Spleen (tissue), 13 donors: Measurements from ENCODE around the gene ST6GALNAC2. TPM values are rescaled to one million over a fixed set of nuclear protein-coding genes. Genes with fewer than 3 reads are reported as not detected.
A peak's percentile ranks its signal among the peaks of the same experiment; 100 is the strongest.

Experiments
- DNase-seq: peaks from one replicate; pipeline ENCODE4 v3.0.0-alpha.2; 2020
- H3K27ac ChIP-seq, 8 donors: fragments of 200-600 bp; sonication (generic) in 7 of 8; 1 replicate in 4 of 8; 2 replicates in 4 of 8; pipeline versions ENCODE4 v1.5.0 to v1.8.0; 2016 to 2021; ENCODE audit warnings: inconsistent platforms in 4 of 8, mild to moderate bottlenecking in 4 of 8, moderate library complexity in 1 of 8
- H3K27me3 ChIP-seq, 7 donors: fragments of 200-600 bp; sonication (generic) in 6 of 7; replicated peaks in 1 of 7; 1 replicate in 4 of 7; 2 replicates in 3 of 7; pipeline versions ENCODE4 v1.5.0 to v1.8.0; 2016 to 2021; ENCODE audit warnings: inconsistent platforms in 3 of 7, mild to moderate bottlenecking in 1 of 7
- H3K36me3 ChIP-seq, 6 donors: fragments of 200-600 bp; sonication (generic) in 5 of 6; 1 replicate in 4 of 6; 2 replicates in 2 of 6; pipeline versions ENCODE4 v1.5.0 to v1.8.0; 2016 to 2021; ENCODE audit warnings: inconsistent platforms in 2 of 6
- H3K4me1 ChIP-seq, 6 donors: fragments of 200-600 bp; sonication (generic) in 5 of 6; 1 replicate in 3 of 6; 2 replicates in 3 of 6; pipeline versions ENCODE4 v1.5.0 to v1.8.0; 2016 to 2021; ENCODE audit warnings: inconsistent platforms in 3 of 6
- H3K4me3 ChIP-seq, 8 donors: fragments of 200-600 bp; sonication (generic) in 7 of 8; 1 replicate in 4 of 8; 2 replicates in 4 of 8; pipeline versions ENCODE4 v1.5.0 to v1.8.0; 2016 to 2021; ENCODE audit warnings: inconsistent platforms in 4 of 8, mild to moderate bottlenecking in 4 of 8, moderate library complexity in 2 of 8
- H3K9me3 ChIP-seq, 8 donors: fragments of 200-600 bp; sonication (generic) in 7 of 8; 1 replicate in 4 of 8; 2 replicates in 4 of 8; pipeline versions ENCODE4 v1.5.0 to v1.8.0; 2016 to 2021; ENCODE audit warnings: inconsistent platforms in 4 of 8
- POLR2A ChIP-seq, 3 donors: fragments of 450-650 bp; IDR thresholded peaks; one replicate each; pipeline ENCODE4 v1.5.1; 2017; ENCODE audit warnings: antibody characterized with exemption in 3 of 3, mild to moderate bottlenecking in 1 of 3
- POLR2AphosphoS5 ChIP-seq, 3 donors: sonication (generic); formaldehyde crosslinking; IDR thresholded peaks; one replicate each; pipeline ENCODE4 v1.5.1; 2017; ENCODE audit warnings: antibody characterized with exemption in 3 of 3
- WGBS, 5 donors: extraction: QIAGEN DNeasy Blood & Tissue Kit in 3 of 5; methylation state at CpG; one replicate each; pipeline versions ENCODE4 v1.1.5 to v1.1.7; 2013 to 2018; 5-methylcytosine and 5-hydroxymethylcytosine counted together
- intact Hi-C: fragments of 100-400 bp; cut with DNase I; formaldehyde crosslinking; loops from one replicate; pipeline ENCODE4 v1.15.0; 2023; ENCODE audit warnings: low total_unique reads
- long read RNA-seq, 2 donors: transcript quantifications; one replicate each; lab custom pipeline, GENCODE V29; 2026
- polyA plus RNA-seq, 3 donors: library from polyadenylated mRNA; stranded (reverse); fragments of 200-250 nt; gene quantifications; one replicate each; pipeline ENCODE4 v1.2.1, GENCODE V29; 2013
- total RNA-seq, 7 donors: library from RNA; depleted of rRNA in 3 of 7; stranded (reverse); fragments of >200 nt in 3 of 7; fragmentation: NEBNext Ultra II Directional in 4 of 7; extraction: Animal tissue kit (Norgen Biotek cat#: 25700) in 4 of 7; gene quantifications; one replicate each; pipeline versions ENCODE4 v1.1.0 to v1.2.1, GENCODE V29; 2016 to 2021
- TF ChIP-seq, protein P1 (sequence below), 11 experiments: fragments of 200-600 bp in 7 of 11; fragments of 450-650 bp in 4 of 11; sonication (generic) in 4 of 11; IDR thresholded peaks in 8 of 11; conservative IDR thresholded peaks in 3 of 11; 1 replicate in 7 of 11; 2 replicates in 4 of 11; pipeline versions ENCODE4 v1.4.0 to v1.8.0; 2016 to 2021; ENCODE audit warnings: antibody characterized with exemption in 11 of 11, inconsistent platforms in 4 of 11, mild to moderate bottlenecking in 1 of 11
- donor health status: healthy with polysubstance abuse.
- donor health status: DM: no; HTN: no; CAD: no; lungs with moderate emphysema.
- donor health status: DM: no; HTN: no; CAD: no.
- donor health status: Bipolar disorder and iron deficiency.
- donor health status: healthy.
- donor health status: DM: no; HTN: no; CAD: no.
- donor health status: DM: yes; HTN: yes; CAD: no.

The ST6GALNAC2 gene
- total RNA-seq: 10 to 100 TPM in 3 of 7 donors, 1 to 10 TPM in 4; 8.1 to 15.7 (median 9.8) TPM
- 1 to 10 TPM; 1.1 to 4.8 (median 1.3) TPM for polyA plus RNA-seq
- long read RNA-seq, donor 1: 0 reads
- long read RNA-seq, donor 2: 0 reads

DNA sequence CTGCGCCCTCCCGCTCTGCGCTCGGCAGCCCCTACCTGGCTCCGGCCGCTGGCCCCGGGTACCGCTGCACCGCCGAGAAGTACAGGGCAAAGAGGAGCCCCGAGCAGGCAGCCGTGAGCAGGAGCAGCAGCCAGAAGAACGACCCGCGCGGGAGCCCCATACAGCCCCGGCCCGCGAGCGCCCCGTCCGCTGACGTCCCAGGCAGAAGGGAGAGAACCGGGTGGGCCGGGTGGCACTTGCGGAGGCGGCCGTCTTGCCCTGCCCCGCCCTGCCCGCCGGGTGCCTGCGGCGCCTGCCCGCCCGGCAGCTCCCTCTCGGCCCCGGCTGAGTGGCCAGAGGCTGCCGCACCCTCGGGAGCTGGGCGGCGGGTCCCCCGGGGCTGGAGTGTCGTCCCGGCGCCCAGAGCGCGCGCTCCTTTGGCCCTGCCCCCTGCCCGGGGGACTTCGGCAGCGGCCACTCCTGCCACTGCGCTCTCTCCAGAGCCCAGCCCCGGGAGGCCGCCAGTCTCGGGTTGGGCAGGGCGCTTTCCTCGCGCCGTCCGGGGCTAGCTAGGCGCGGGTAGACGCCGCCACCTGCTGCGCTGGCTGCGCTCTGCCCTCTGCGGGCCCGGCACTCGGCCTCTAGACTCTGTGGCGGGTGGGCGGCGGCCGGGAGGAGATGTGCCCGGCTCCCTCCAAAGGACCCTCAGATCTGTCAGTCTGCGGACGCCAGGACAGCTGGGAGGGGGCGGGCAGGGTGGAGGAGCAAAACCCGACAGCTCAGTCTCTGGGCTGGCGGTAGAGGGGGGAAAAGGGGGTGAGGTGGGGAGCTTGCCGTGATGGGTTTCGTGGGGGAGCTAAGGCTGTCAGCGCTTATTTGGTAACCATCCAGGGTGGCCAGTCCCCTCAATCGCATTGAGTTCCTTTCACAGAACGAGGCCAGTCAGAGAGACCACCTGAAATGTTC, at the start of gene ST6GALNAC2:
Gene ST6GALNAC2 (minus strand): TSS at position 212 of the 945 bp plus-strand sequence. CDS start 52 bp downstream, at position 160.
- WGBS, 5 donors: 0 to 6% (median 1%) methylated on average over 11 to 84 of the region's 84 CpGs
- TF ChIP-seq POLR2AphosphoS5 (IDR thresholded peaks at IDR 0.05): peak; percentile 41 to 77 (median 69)
- TF ChIP-seq, protein P1, sequence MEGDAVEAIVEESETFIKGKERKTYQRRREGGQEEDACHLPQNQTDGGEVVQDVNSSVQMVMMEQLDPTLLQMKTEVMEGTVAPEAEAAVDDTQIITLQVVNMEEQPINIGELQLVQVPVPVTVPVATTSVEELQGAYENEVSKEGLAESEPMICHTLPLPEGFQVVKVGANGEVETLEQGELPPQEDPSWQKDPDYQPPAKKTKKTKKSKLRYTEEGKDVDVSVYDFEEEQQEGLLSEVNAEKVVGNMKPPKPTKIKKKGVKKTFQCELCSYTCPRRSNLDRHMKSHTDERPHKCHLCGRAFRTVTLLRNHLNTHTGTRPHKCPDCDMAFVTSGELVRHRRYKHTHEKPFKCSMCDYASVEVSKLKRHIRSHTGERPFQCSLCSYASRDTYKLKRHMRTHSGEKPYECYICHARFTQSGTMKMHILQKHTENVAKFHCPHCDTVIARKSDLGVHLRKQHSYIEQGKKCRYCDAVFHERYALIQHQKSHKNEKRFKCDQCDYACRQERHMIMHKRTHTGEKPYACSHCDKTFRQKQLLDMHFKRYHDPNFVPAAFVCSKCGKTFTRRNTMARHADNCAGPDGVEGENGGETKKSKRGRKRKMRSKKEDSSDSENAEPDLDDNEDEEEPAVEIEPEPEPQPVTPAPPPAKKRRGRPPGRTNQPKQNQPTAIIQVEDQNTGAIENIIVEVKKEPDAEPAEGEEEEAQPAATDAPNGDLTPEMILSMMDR (IDR thresholded peaks at IDR 0.05 in 8 of 11, conservative IDR thresholded peaks at IDR 0.05 in 3 of 11): peak in 9 of 11 experiments; percentile 18 to 63 (median 52)
- no peak for TF ChIP-seq POLR2A (IDR thresholded peaks at IDR 0.05)
- DNase-seq: peak; percentile 94
- Histone ChIP-seq H3K27ac (peak within 1 kb of the TSS; percentile 19 to 87 (median 74)), H3K9me3 (no peaks in the 10 kb centered on the region), H3K27me3 (peaks cover 0 to 60% (median 12%) of the 10 kb centered on the region in 7 donors), H3K36me3 (no peaks in the 10 kb centered on the region), H3K4me3 (peak within 1 kb of the TSS; percentile 42 to 74 (median 57)), H3K4me1 (peaks cover 7 to 34% (median 29%) of the 10 kb centered on the region in 6 donors)
- intact Hi-C loops: no loop called here

DNA sequence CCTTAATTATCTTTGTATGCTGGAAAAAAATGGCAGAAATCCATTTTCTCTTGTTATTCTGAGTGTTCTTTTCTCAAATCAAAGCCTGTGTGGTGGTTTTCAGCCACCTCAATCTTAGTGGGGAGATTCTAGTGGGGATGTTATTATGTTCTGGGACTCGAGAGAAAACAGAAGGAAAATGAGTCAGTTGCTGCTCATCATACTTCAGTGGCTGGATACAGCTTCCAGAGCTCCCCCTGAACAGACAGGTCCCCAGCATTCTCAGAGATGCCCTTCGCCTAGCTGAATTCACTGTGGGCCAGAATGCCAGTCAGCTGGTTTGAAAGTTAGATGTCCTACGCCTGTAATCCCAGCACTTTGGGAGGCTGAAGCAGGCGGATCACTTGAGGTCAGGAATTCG, 49.4 kb upstream of the ST6GALNAC2 start:
- H3K9me3 ChIP-seq: no peaks in the 10 kb centered on the region
- no peaks in the 10 kb centered on the region for H3K27me3 ChIP-seq
- no peak for DNase-seq
- no peak overlapping the region for H3K27ac ChIP-seq
- TF ChIP-seq, protein P1 (IDR thresholded peaks at IDR 0.05 in 8 of 11, conservative IDR thresholded peaks at IDR 0.05 in 3 of 11): no peak
- TF ChIP-seq POLR2A (IDR thresholded peaks at IDR 0.05): no peak
- no peak for TF ChIP-seq POLR2AphosphoS5 (IDR thresholded peaks at IDR 0.05)
- intact Hi-C loops: no loop called here
- 79 to 95% (median 87%) methylated on average over 5 of the region's 5 CpGs for WGBS, 5 donors
- no peaks in the 10 kb centered on the region for H3K36me3 ChIP-seq
- peaks cover 0 to 22% (median 4%) of the 10 kb centered on the region in 6 donors for H3K4me1 ChIP-seq
- no peak overlapping the region for H3K4me3 ChIP-seq

DNA sequence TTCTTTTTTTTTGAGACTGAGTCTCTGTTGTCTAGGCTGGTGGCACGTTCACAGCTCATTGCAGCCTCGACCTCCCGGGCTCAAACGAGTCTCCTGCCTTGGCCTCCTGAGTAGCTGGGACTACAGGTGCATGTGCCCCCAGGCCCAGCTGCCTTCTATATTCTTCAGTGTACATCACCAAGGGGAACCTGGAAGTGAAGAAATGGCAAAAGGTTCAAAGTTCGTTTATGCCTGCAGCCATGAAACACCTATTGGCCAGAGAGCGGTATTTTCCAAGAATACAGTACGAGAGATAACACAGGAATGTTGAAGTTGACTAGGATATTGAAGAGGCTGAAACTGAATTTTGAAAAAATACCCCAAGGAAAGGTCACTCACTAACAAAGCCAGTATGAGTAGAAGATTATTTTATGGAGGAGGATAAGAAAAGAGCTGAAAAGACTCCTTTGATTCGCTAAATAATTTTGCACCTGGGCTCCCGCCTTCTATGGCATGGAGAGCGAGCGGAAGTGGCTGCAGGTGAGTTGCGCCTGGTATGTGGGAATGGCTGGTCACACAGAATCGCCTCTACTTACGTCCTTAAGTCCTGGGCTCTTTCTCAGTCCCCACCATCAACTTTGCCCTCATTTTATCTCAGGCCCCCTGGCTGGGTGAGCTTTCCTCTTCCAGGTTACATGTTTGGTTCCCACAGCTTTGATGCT, 48.1 kb upstream of the ST6GALNAC2 start:
- intact Hi-C loops: no loop called here
- no peak overlapping the region for H3K27ac ChIP-seq
- 89 to 96% (median 91%) methylated on average over 14 of the region's 14 CpGs for whole genome bisulfite sequencing, 5 donors
- no peaks in the 10 kb centered on the region for H3K36me3 ChIP-seq
- TF ChIP-seq, protein P1 (IDR thresholded peaks at IDR 0.05 in 8 of 11, conservative IDR thresholded peaks at IDR 0.05 in 3 of 11): no peak
- TF ChIP-seq POLR2AphosphoS5 (IDR thresholded peaks at IDR 0.05): no peak
- TF ChIP-seq POLR2A (IDR thresholded peaks at IDR 0.05): no peak
- H3K4me1 ChIP-seq: peaks cover 0 to 19% (median 0%) of the 10 kb centered on the region in 6 donors
- H3K4me3 ChIP-seq: no peak overlapping the region
- no peaks in the 10 kb centered on the region for H3K9me3 ChIP-seq
- no peak for DNase-seq
- H3K27me3 ChIP-seq: no peaks in the 10 kb centered on the region
